ENCODE results near the gene SV2B. TPM values are rescaled to one million over a fixed set of nuclear protein-coding genes. Genes with fewer than 3 reads are reported as not detected.

Gene SV2B
- total and polyA plus RNA-seq, 2 donors: 1.7 to 3.2 TPM

GRCh38 chr15:91225741-91226140 lies 125.7 kb downstream of the SV2B start:
- Histone ChIP-seq H3K4me3 (ENCODE audit: low read length in 2 of 2) (no peak overlapping the region), H3K27me3 (ENCODE audit: control insufficient read depth in 2 of 2, insufficient read depth in 1 of 2, low read length in 1 of 2) (peaks cover 0 to 3% of the 10 kb centered on the region in 2 donors), H3K27ac (ENCODE audit: low read depth in 1 of 2, low read length in 1 of 2) (no peak overlapping the region), H3K9me3 (ENCODE audit: control insufficient read depth in 2 of 2, insufficient read depth in 1 of 2, low read length in 1 of 2) (no peaks in the 10 kb centered on the region), H3K36me3 (ENCODE audit: control insufficient read depth in 2 of 2, insufficient read depth in 2 of 2, low read length in 1 of 2) (no peaks in the 10 kb centered on the region), H3K4me1 (ENCODE audit: control insufficient read depth in 2 of 2, insufficient read depth in 2 of 2, low read length in 2 of 2) (no peaks in the 10 kb centered on the region)
- DNase-seq (ENCODE audit: low read depth in 6 of 9, low spot score in 9 of 9): no peak
- WGBS: 90% methylated on average over 5 of the region's 5 CpGs

- 52% methylated on average over 3 of the region's 3 CpGs for WGBS
- H3K9me3 ChIP-seq (ENCODE audit: control insufficient read depth in 2 of 2, insufficient read depth in 1 of 2, low read length in 1 of 2): no peaks in the 10 kb centered on the region
- no peak overlapping the region for H3K4me3 ChIP-seq (ENCODE audit: low read length in 2 of 2)
- H3K4me1 ChIP-seq (ENCODE audit: control insufficient read depth in 2 of 2, insufficient read depth in 2 of 2, low read length in 2 of 2): no peaks in the 10 kb centered on the region
- H3K36me3 ChIP-seq (ENCODE audit: control insufficient read depth in 2 of 2, insufficient read depth in 2 of 2, low read length in 1 of 2): no peaks in the 10 kb centered on the region
- H3K27me3 ChIP-seq (ENCODE audit: control insufficient read depth in 2 of 2, insufficient read depth in 1 of 2, low read length in 1 of 2): peaks cover 0 to 3% of the 10 kb centered on the region in 2 donors
- H3K27ac ChIP-seq (ENCODE audit: low read depth in 1 of 2, low read length in 1 of 2): no peak overlapping the region
- no peak for DNase-seq (ENCODE audit: low read depth in 6 of 9, low spot score in 9 of 9)
Measured at GRCh38 chr15:91227117-91227516, 127.1 kb downstream of the SV2B start.

- H3K36me3 ChIP-seq (ENCODE audit: control insufficient read depth in 2 of 2, insufficient read depth in 2 of 2, low read length in 1 of 2): no peaks in the 10 kb centered on the region
- H3K27me3 ChIP-seq (ENCODE audit: control insufficient read depth in 2 of 2, insufficient read depth in 1 of 2, low read length in 1 of 2): peaks cover 0 to 3% of the 10 kb centered on the region in 2 donors
- no peak overlapping the region for H3K4me3 ChIP-seq (ENCODE audit: low read length in 2 of 2)
- H3K9me3 ChIP-seq (ENCODE audit: control insufficient read depth in 2 of 2, insufficient read depth in 1 of 2, low read length in 1 of 2): no peaks in the 10 kb centered on the region
- H3K27ac ChIP-seq (ENCODE audit: low read depth in 1 of 2, low read length in 1 of 2): no peak overlapping the region
- no peak for DNase-seq (ENCODE audit: low read depth in 6 of 9, low spot score in 9 of 9)
- H3K4me1 ChIP-seq (ENCODE audit: control insufficient read depth in 2 of 2, insufficient read depth in 2 of 2, low read length in 2 of 2): no peaks in the 10 kb centered on the region
- WGBS: 72% methylated on average over 5 of the region's 5 CpGs
Measured at GRCh38 chr15:91227766-91228165, 127.7 kb downstream of the SV2B start.

GRCh38 chr15:91228383-91228782 lies 128.3 kb downstream of the SV2B start:
- no peak overlapping the region for H3K27ac ChIP-seq (ENCODE audit: low read depth in 1 of 2, low read length in 1 of 2)
- no peaks in the 10 kb centered on the region for H3K4me1 ChIP-seq (ENCODE audit: control insufficient read depth in 2 of 2, insufficient read depth in 2 of 2, low read length in 2 of 2)
- no peak for DNase-seq (ENCODE audit: low read depth in 6 of 9, low spot score in 9 of 9)
- no peaks in the 10 kb centered on the region for H3K9me3 ChIP-seq (ENCODE audit: control insufficient read depth in 2 of 2, insufficient read depth in 1 of 2, low read length in 1 of 2)
- no peak overlapping the region for H3K4me3 ChIP-seq (ENCODE audit: low read length in 2 of 2)
- 88% methylated on average over 3 of the region's 3 CpGs for WGBS
- H3K36me3 ChIP-seq (ENCODE audit: control insufficient read depth in 2 of 2, insufficient read depth in 2 of 2, low read length in 1 of 2): no peaks in the 10 kb centered on the region
- peaks cover 0 to 3% of the 10 kb centered on the region in 2 donors for H3K27me3 ChIP-seq (ENCODE audit: control insufficient read depth in 2 of 2, insufficient read depth in 1 of 2, low read length in 1 of 2)

- no peak for DNase-seq (ENCODE audit: low read depth in 6 of 9, low spot score in 9 of 9)
- H3K9me3 ChIP-seq (ENCODE audit: control insufficient read depth in 2 of 2, insufficient read depth in 1 of 2, low read length in 1 of 2): no peaks in the 10 kb centered on the region
- H3K4me3 ChIP-seq (ENCODE audit: low read length in 2 of 2): no peak overlapping the region
- no peak overlapping the region for H3K27ac ChIP-seq (ENCODE audit: low read depth in 1 of 2, low read length in 1 of 2)
- H3K27me3 ChIP-seq (ENCODE audit: control insufficient read depth in 2 of 2, insufficient read depth in 1 of 2, low read length in 1 of 2): peaks cover 0 to 3% of the 10 kb centered on the region in 2 donors
- WGBS: 96% methylated on average over 9 of the region's 9 CpGs
- no peaks in the 10 kb centered on the region for H3K4me1 ChIP-seq (ENCODE audit: control insufficient read depth in 2 of 2, insufficient read depth in 2 of 2, low read length in 2 of 2)
- H3K36me3 ChIP-seq (ENCODE audit: control insufficient read depth in 2 of 2, insufficient read depth in 2 of 2, low read length in 1 of 2): no peaks in the 10 kb centered on the region
Measured at GRCh38 chr15:91228890-91229289, 128.8 kb downstream of the SV2B start.

GRCh38 chr15:91231703-91232102 lies 131.6 kb downstream of the SV2B start:
- Histone ChIP-seq H3K36me3 (ENCODE audit: control insufficient read depth in 2 of 2, insufficient read depth in 2 of 2, low read length in 1 of 2) (no peaks in the 10 kb centered on the region), H3K4me3 (ENCODE audit: low read length in 2 of 2) (no peak overlapping the region), H3K27me3 (ENCODE audit: control insufficient read depth in 2 of 2, insufficient read depth in 1 of 2, low read length in 1 of 2) (peaks cover 0 to 2% of the 10 kb centered on the region in 2 donors), H3K27ac (ENCODE audit: low read depth in 1 of 2, low read length in 1 of 2) (no peak overlapping the region), H3K9me3 (ENCODE audit: control insufficient read depth in 2 of 2, insufficient read depth in 1 of 2, low read length in 1 of 2) (no peaks in the 10 kb centered on the region), H3K4me1 (ENCODE audit: control insufficient read depth in 2 of 2, insufficient read depth in 2 of 2, low read length in 2 of 2) (no peaks in the 10 kb centered on the region)
- 95% methylated on average over 6 of the region's 6 CpGs for WGBS
- no peak for DNase-seq (ENCODE audit: low read depth in 6 of 9, low spot score in 9 of 9)

GRCh38 chr15:91234759-91235158 lies 134.7 kb downstream of the SV2B start:
- Histone ChIP-seq H3K27ac (ENCODE audit: low read depth in 1 of 2, low read length in 1 of 2) (no peak overlapping the region), H3K4me1 (ENCODE audit: control insufficient read depth in 2 of 2, insufficient read depth in 2 of 2, low read length in 2 of 2) (no peaks in the 10 kb centered on the region), H3K9me3 (ENCODE audit: control insufficient read depth in 2 of 2, insufficient read depth in 1 of 2, low read length in 1 of 2) (no peaks in the 10 kb centered on the region), H3K4me3 (ENCODE audit: low read length in 2 of 2) (no peak overlapping the region), H3K27me3 (ENCODE audit: control insufficient read depth in 2 of 2, insufficient read depth in 1 of 2, low read length in 1 of 2) (peaks cover 0 to 12% of the 10 kb centered on the region in 2 donors), H3K36me3 (ENCODE audit: control insufficient read depth in 2 of 2, insufficient read depth in 2 of 2, low read length in 1 of 2) (no peaks in the 10 kb centered on the region)
- WGBS: 91% methylated on average over 2 of the region's 2 CpGs
- DNase-seq (ENCODE audit: low read depth in 6 of 9, low spot score in 9 of 9): no peak

- Histone ChIP-seq H3K4me3 (ENCODE audit: low read length in 2 of 2) (no peak overlapping the region), H3K9me3 (ENCODE audit: control insufficient read depth in 2 of 2, insufficient read depth in 1 of 2, low read length in 1 of 2) (no peaks in the 10 kb centered on the region), H3K27me3 (ENCODE audit: control insufficient read depth in 2 of 2, insufficient read depth in 1 of 2, low read length in 1 of 2) (peaks cover 0 to 12% of the 10 kb centered on the region in 2 donors), H3K4me1 (ENCODE audit: control insufficient read depth in 2 of 2, insufficient read depth in 2 of 2, low read length in 2 of 2) (no peaks in the 10 kb centered on the region), H3K27ac (ENCODE audit: low read depth in 1 of 2, low read length in 1 of 2) (no peak overlapping the region), H3K36me3 (ENCODE audit: control insufficient read depth in 2 of 2, insufficient read depth in 2 of 2, low read length in 1 of 2) (no peaks in the 10 kb centered on the region)
- no peak for DNase-seq (ENCODE audit: low read depth in 6 of 9, low spot score in 9 of 9)
- 86% methylated on average over 3 of the region's 3 CpGs for WGBS
Measured at GRCh38 chr15:91235376-91235775, 135.3 kb downstream of the SV2B start.

- peaks cover 0 to 14% of the 10 kb centered on the region in 2 donors for H3K27me3 ChIP-seq (ENCODE audit: control insufficient read depth in 2 of 2, insufficient read depth in 1 of 2, low read length in 1 of 2)
- H3K36me3 ChIP-seq (ENCODE audit: control insufficient read depth in 2 of 2, insufficient read depth in 2 of 2, low read length in 1 of 2): no peaks in the 10 kb centered on the region
- H3K27ac ChIP-seq (ENCODE audit: low read depth in 1 of 2, low read length in 1 of 2): no peak overlapping the region
- no peak overlapping the region for H3K4me3 ChIP-seq (ENCODE audit: low read length in 2 of 2)
- WGBS: 89% methylated on average over 5 of the region's 5 CpGs
- no peaks in the 10 kb centered on the region for H3K9me3 ChIP-seq (ENCODE audit: control insufficient read depth in 2 of 2, insufficient read depth in 1 of 2, low read length in 1 of 2)
- no peak for DNase-seq (ENCODE audit: low read depth in 6 of 9, low spot score in 9 of 9)
- H3K4me1 ChIP-seq (ENCODE audit: control insufficient read depth in 2 of 2, insufficient read depth in 2 of 2, low read length in 2 of 2): no peaks in the 10 kb centered on the region
Measured at GRCh38 chr15:91237445-91237844, 137.4 kb downstream of the SV2B start.
